Superior temporal gyrus (tissue), 1 donor: ENCODE data around the gene LINS1.

Experiments
- DNase-seq: peaks from one replicate; pipeline ENCODE4 v3.0.0-alpha.2; 2016; ENCODE audit errors: extremely low spot score

Gene LINS1

GRCh38 chr15:100559330-100559729 lies 42.7 kb downstream of the LINS1 start:
- no peak for DNase-seq

GRCh38 chr15:100558771-100559254 lies 43.2 kb downstream of the LINS1 start:
- DNase-seq: no peak

- no peak for DNase-seq
Observed at GRCh38 chr15:100553468-100553867, 48.5 kb downstream of the LINS1 start.

GRCh38 chr15:100547961-100548360 lies 54.0 kb downstream of the LINS1 start:
- DNase-seq: no peak

- no peak for DNase-seq
Observed at GRCh38 chr15:100544946-100545345, 57.0 kb downstream of the LINS1 start.

- no peak for DNase-seq
Observed at GRCh38 chr15:100544338-100544841, 57.6 kb downstream of the LINS1 start.

- no peak for DNase-seq
Observed at GRCh38 chr15:100542290-100542689, 59.7 kb downstream of the LINS1 start.

GRCh38 chr15:100537331-100537730 lies 64.7 kb downstream of the LINS1 start:
- DNase-seq: no peak

GRCh38 chr15:100536733-100537132 lies 65.3 kb downstream of the LINS1 start:
- no peak for DNase-seq

GRCh38 chr15:100533886-100534285 lies 68.1 kb downstream of the LINS1 start:
- DNase-seq: no peak

- no peak for DNase-seq
Observed at GRCh38 chr15:100531823-100532327, 70.1 kb downstream of the LINS1 start.

GRCh38 chr15:100531204-100531603 lies 70.8 kb downstream of the LINS1 start:
- DNase-seq: no peak

- no peak for DNase-seq
Observed at GRCh38 chr15:100529556-100529955, 72.4 kb downstream of the LINS1 start.

GRCh38 chr15:100528833-100529428 lies 73.1 kb downstream of the LINS1 start, which contains the start of gene CERS3:
Gene CERS3, minus strand, starts transcription at chr15:100528950. Its CDS starts 27,101 bp downstream, at chr15:100501849.
- DNase-seq: no peak

- DNase-seq: peak; percentile 71
Observed at GRCh38 chr15:100526027-100526481, 75.9 kb downstream of the LINS1 start.

- no peak for DNase-seq
Observed at GRCh38 chr15:100525436-100525835, 76.5 kb downstream of the LINS1 start.

GRCh38 chr15:100524326-100524725 lies 77.7 kb downstream of the LINS1 start:
- no peak for DNase-seq

- no peak for DNase-seq
Observed at GRCh38 chr15:100521907-100522306, 80.1 kb downstream of the LINS1 start.

- DNase-seq: no peak
Observed at GRCh38 chr15:100520132-100520921, 81.7 kb downstream of the LINS1 start.

GRCh38 chr15:100517846-100518245 lies 84.1 kb downstream of the LINS1 start:
- no peak for DNase-seq
